ENCODE measurements around the gene SLC22A31.

The SLC22A31 gene

GRCh38 chr16:89159066-89159849 is 41.1 kb downstream of the SLC22A31 start:
- TF ChIP-seq CTCF (IDR thresholded peaks at IDR 0.05; ENCODE audit: low read length), result no peak
- TF ChIP-seq EZH2phosphoT487 (IDR thresholded peaks at IDR 0.05; ENCODE audit: low read length), result no peak
- no peak for TF ChIP-seq EZH2 (optimal IDR thresholded peaks at IDR 0.05; ENCODE audit: low read depth, low read length)
- Histone ChIP-seq H3K27me3 (replicated peaks; ENCODE audit: insufficient read depth, low read length) (no peaks in the 10 kb centered on the region), H3K4me2 (ENCODE audit: low read depth, low read length) (no peak overlapping the region), H3K79me2 (ENCODE audit: low read length) (no peaks in the 10 kb centered on the region), H4K20me1 (ENCODE audit: insufficient read depth, low read length) (no peaks in the 10 kb centered on the region), H3K9me2 (replicated peaks; ENCODE audit: insufficient read depth, low read length) (no peaks in the 10 kb centered on the region), H3K4me1 (ENCODE audit: low read length) (no peaks in the 10 kb centered on the region), H3K27ac (ENCODE audit: low read length) (no peak overlapping the region), H3K4me3 (ENCODE audit: low read length) (no peak overlapping the region), H3F3A (ENCODE audit: insufficient read depth, low read length) (no peaks in the 10 kb centered on the region), H3K9ac (ENCODE audit: low read length) (no peak overlapping the region), H2AFZ (ENCODE audit: low read length) (no peak overlapping the region), H3K36me3 (replicated peaks; ENCODE audit: insufficient read depth, low read length) (no peaks in the 10 kb centered on the region), H3K9me3 (replicated peaks; ENCODE audit: insufficient read depth, low read length) (no peaks in the 10 kb centered on the region)
- DNase-seq, result no peak

DNA sequence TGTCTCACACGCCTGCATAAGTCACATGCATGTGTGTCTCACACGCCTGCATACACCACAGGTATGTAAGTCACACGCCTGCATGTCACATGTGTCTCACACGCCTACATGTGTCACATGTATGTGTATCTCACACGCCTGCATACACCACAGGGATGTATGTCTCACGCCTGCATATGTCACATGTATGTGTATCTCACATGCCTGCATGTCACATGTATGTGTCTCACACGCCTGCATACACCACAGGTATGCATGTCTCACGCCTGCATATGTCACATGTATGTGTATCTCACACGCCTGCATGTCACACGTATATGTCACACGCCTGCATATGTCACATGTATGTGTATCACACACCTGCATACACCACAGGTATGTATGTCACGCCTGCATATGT is 42.6 kb downstream of the SLC22A31 start:
- Histone ChIP-seq H3K36me3 (replicated peaks; ENCODE audit: insufficient read depth, low read length) (no peaks in the 10 kb centered on the region), H3K4me2 (ENCODE audit: low read depth, low read length) (no peak overlapping the region), H3K4me1 (ENCODE audit: low read length) (no peaks in the 10 kb centered on the region), H4K20me1 (ENCODE audit: insufficient read depth, low read length) (no peaks in the 10 kb centered on the region), H3K4me3 (ENCODE audit: low read length) (no peak overlapping the region), H3K9ac (ENCODE audit: low read length) (no peak overlapping the region), H3K27me3 (replicated peaks; ENCODE audit: insufficient read depth, low read length) (no peaks in the 10 kb centered on the region), H3K79me2 (ENCODE audit: low read length) (no peaks in the 10 kb centered on the region), H3K9me3 (replicated peaks; ENCODE audit: insufficient read depth, low read length) (no peaks in the 10 kb centered on the region), H3K27ac (ENCODE audit: low read length) (no peak overlapping the region), H3F3A (ENCODE audit: insufficient read depth, low read length) (no peaks in the 10 kb centered on the region), H3K9me2 (replicated peaks; ENCODE audit: insufficient read depth, low read length) (no peaks in the 10 kb centered on the region), H2AFZ (ENCODE audit: low read length) (no peak overlapping the region)
- no peak for TF ChIP-seq CTCF (IDR thresholded peaks at IDR 0.05; ENCODE audit: low read length)
- TF ChIP-seq EZH2 (optimal IDR thresholded peaks at IDR 0.05; ENCODE audit: low read depth, low read length), result no peak
- no peak for TF ChIP-seq EZH2phosphoT487 (IDR thresholded peaks at IDR 0.05; ENCODE audit: low read length)
- no peak for DNase-seq

DNA sequence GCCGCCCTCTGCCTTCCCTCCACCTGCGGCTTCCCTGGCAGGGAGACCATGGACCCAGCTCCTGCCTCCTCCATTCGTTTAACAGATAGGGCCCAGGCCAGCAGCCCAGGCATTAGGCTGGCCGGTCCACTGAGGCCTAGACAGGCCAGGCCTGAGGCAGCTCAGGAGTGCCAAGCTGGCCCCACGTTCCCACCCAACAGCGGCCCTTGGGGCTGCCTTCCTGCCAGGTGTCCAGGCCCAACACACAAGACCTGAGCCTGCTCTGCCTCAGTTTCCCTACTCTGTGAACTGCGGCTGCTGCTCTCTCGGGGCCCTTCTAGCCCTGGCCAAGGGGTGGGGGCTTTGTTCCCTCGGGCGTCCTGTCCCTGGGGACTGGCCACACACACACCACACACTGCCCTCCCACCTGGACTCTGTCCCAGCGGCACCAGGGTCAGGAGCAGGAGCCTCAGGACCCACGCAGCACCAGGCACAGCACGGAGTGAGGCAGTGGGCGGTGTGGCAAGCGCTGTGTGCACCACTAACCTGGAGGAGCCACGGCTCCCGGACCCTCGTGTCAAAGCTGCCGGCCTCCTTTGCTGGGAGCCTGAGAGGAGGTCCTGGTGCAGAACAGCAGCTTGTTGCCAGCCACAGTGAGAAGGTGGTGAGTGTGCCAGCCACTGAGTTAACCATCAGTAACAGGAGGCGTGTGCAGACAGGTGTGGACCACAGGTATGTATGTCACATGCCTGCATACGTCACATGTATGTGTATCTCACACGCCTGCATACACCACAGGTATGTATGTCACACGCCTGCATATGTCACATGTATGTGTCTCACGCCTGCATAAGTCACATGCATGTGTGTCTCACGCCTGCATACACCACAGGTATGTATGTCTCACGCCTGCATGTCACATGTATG is 43.3 kb downstream of the SLC22A31 start:
- H2AFZ ChIP-seq (ENCODE audit: low read length), result no peak overlapping the region

More for the DNA sequence above, 43.3 kb downstream of the SLC22A31 start:
- Histone ChIP-seq H3K4me3 (ENCODE audit: low read length) (no peak overlapping the region), H3K9me3 (replicated peaks; ENCODE audit: insufficient read depth, low read length) (no peaks in the 10 kb centered on the region), H3K4me2 (ENCODE audit: low read depth, low read length) (no peak overlapping the region), H3K4me1 (ENCODE audit: low read length) (no peaks in the 10 kb centered on the region), H3K79me2 (ENCODE audit: low read length) (no peaks in the 10 kb centered on the region), H3K27ac (ENCODE audit: low read length) (no peak overlapping the region), H3K27me3 (replicated peaks; ENCODE audit: insufficient read depth, low read length) (no peaks in the 10 kb centered on the region), H3K9ac (ENCODE audit: low read length) (no peak overlapping the region), H3K9me2 (replicated peaks; ENCODE audit: insufficient read depth, low read length) (no peaks in the 10 kb centered on the region), H4K20me1 (ENCODE audit: insufficient read depth, low read length) (no peaks in the 10 kb centered on the region), H3K36me3 (replicated peaks; ENCODE audit: insufficient read depth, low read length) (no peaks in the 10 kb centered on the region), H3F3A (ENCODE audit: insufficient read depth, low read length) (no peaks in the 10 kb centered on the region)
- TF ChIP-seq CTCF (IDR thresholded peaks at IDR 0.05; ENCODE audit: low read length) (no peak), EZH2phosphoT487 (IDR thresholded peaks at IDR 0.05; ENCODE audit: low read length) (no peak), EZH2 (optimal IDR thresholded peaks at IDR 0.05; ENCODE audit: low read depth, low read length) (no peak)
- DNase-seq, result no peak

Data from MM.1S (cell line).